ENCODE measurements around the gene FAM83C.

DNA sequence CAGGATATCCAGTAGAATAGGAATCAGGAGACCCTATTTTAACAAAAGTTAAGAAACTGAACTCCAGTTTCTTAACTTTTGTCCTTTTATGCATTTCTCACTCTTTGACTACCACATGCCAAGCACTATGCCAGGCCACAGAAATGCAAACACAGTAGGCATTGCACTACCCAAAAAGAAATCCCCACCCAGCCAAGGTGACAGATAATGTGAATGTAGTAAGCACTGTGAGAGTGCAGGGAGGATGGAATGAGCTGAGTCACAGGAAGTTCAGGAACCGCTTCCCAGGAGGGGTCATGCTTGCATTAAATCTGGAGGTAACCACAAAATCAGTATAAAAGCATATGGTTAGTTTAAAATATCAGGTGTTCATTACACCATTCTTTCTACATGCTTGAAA lies 20.1 kb upstream of the FAM83C start:
- no peak for TF ChIP-seq YY1 (IDR thresholded peaks at IDR 0.05; ENCODE audit: extremely low read depth, insufficient replicate concordance, low read depth, low read length)
- TF ChIP-seq JUND (IDR thresholded peaks at IDR 0.05): no peak
- peak; percentile 43; the same call in 1 of the 2 replicates for TF ChIP-seq POLR2AphosphoS5 (IDR thresholded peaks at IDR 0.05; ENCODE audit: low read depth, low read length)
- no peak for TF ChIP-seq FOSL1 (IDR thresholded peaks at IDR 0.05; ENCODE audit: low read depth)
- no peak for TF ChIP-seq CTCF (IDR thresholded peaks at IDR 0.05 in 2 of 3, conservative IDR thresholded peaks at IDR 0.05 in 1 of 3; ENCODE audit: borderline replicate concordance in 1 of 3, insufficient read depth in 1 of 3, low read depth in 2 of 3, low read length in 2 of 3)
- TF ChIP-seq EGR1 (IDR thresholded peaks at IDR 0.05; ENCODE audit: low read depth): no peak
- no peak for TF ChIP-seq POLR2A (IDR thresholded peaks at IDR 0.05; ENCODE audit: borderline replicate concordance, extremely low read depth, insufficient read depth, insufficient read length)
- TF ChIP-seq TCF7L2 (IDR thresholded peaks at IDR 0.05; ENCODE audit: borderline replicate concordance, extremely low read depth, insufficient read depth, insufficient read length): peak; percentile 39
- TF ChIP-seq ZNF274 (IDR thresholded peaks at IDR 0.05; ENCODE audit: low read depth, low read length): no peak
